Activated CD8-positive, alpha-beta T cell treated with anti-CD3 and anti-CD28 coated beads, Interleukin-2, amount 10 ng/mL, durations not matched to agents 7 days and 5 days (primary cell): ENCODE measurements around the gene REL. TPM values are rescaled to one million over a fixed set of nuclear protein-coding genes. Genes with fewer than 3 reads are reported as not detected.

Source experiments
- ATAC-seq: fragments of 150-1000 bp; cut with Tn5 transposase; one replicate; pipeline ENCODE4 v1.10.0; 2021; ENCODE audit warnings: moderate library complexity
- CTCF ChIA-PET: fragments of 350-600 bp; sonication (Branson Sonifier 250); formaldehyde crosslinking; loops from one replicate; lab custom pipeline; 2021; ENCODE audit warnings: antibody characterized with exemption; lab: Charles Lee
- POLR2A ChIA-PET: fragments of 350-600 bp; sonication (Branson Sonifier 250); formaldehyde crosslinking; loops from one replicate; lab custom pipeline; 2021; ENCODE audit warnings: antibody characterized with exemption; lab: Charles Lee
- DNase-seq: peaks from one replicate; pipeline ENCODE4 v3.0.0-alpha.2; 2020
- H3K27ac Mint-ChIP-seq: one replicate; pipeline ENCODE4 v1.8.0; 2021; ENCODE audit warnings: mild to moderate bottlenecking, mixed read lengths
- H3K27me3 Mint-ChIP-seq: one replicate; pipeline ENCODE4 v1.8.0; 2021; ENCODE audit warnings: low read depth, mixed read lengths
- H3K36me3 Mint-ChIP-seq: one replicate; pipeline ENCODE4 v1.8.0; 2021; ENCODE audit warnings: low read depth, mixed read lengths
- H3K4me1 Mint-ChIP-seq: one replicate; pipeline ENCODE4 v1.8.0; 2021; ENCODE audit warnings: low read depth, mixed read lengths
- H3K4me3 Mint-ChIP-seq: one replicate; pipeline ENCODE4 v1.8.0; 2021; ENCODE audit warnings: mild to moderate bottlenecking, mixed read lengths
- H3K9me3 Mint-ChIP-seq: one replicate; pipeline ENCODE4 v1.8.0; 2022; ENCODE audit warnings: mixed read lengths; ENCODE audit not compliant: insufficient read depth
- total RNA-seq, 2 experiments: library from RNA; stranded (reverse); gene quantifications; one replicate each; pipeline ENCODE4 v1.2.3, GENCODE V29; 2021

The REL gene
- total RNA-seq: 10 to 100 TPM; 20.1 to 21.6 TPM

- ATAC-seq: peak; percentile 89
- Mint-ChIP-seq H3K9me3 (no peaks in the 10 kb centered on the region), H3K4me3 (peak within 1 kb of the TSS; percentile 95), H3K27me3 (no peaks in the 10 kb centered on the region), H3K4me1 (peaks cover 18% of the 10 kb centered on the region), H3K36me3 (peaks cover 9% of the 10 kb centered on the region), H3K27ac (peak within 1 kb of the TSS; percentile 98)
- ChIA-PET POLR2A (interaction anchor here (0.6 to 3.1 kb wide), 26 partner anchors 10 to 657 kb away, joined by 3 to 62 read pairs (median 4); partner anchors contain the start of gene XPO1), CTCF (interaction anchor here (0.8 to 4.1 kb wide), 7 partner anchors 14 to 657 kb away, joined by 3 to 48 read pairs (median 3); partner anchors contain the start of genes PUS10 and XPO1)
- DNase-seq: peak; percentile 91
Observed at GRCh38 chr2:60881047-60881932, at the start of gene REL. Gene REL, plus strand, starts transcription at chr2:60881574. Its CDS starts 267 bp downstream, at chr2:60881841.

DNA sequence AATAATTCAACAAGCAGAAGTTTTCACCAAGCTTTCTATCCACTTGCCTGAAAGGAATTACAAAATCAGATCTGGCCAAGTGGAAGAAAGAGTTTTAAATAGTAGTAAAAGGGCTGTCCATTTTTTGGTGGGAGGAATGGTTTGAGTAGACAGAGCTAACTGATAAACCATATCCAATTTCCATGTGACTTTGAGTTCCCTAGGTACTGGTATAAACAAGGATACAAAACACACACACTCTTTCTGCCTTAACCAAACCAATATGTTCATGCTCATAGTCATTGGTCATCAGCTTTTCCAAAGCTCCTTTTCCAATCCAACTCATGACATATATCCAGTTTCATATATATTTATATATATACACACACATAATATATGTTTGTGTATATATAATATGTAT, 49.5 kb upstream of the REL start:
- Mint-ChIP-seq H3K4me1 (peaks cover 4% of the 10 kb centered on the region), H3K27ac (no peak overlapping the region), H3K9me3 (no peaks in the 10 kb centered on the region), H3K36me3 (no peaks in the 10 kb centered on the region), H3K27me3 (peaks cover 3% of the 10 kb centered on the region), H3K4me3 (no peak overlapping the region)
- CTCF ChIA-PET: no interaction called here
- POLR2A ChIA-PET: no interaction called here
- DNase-seq: no peak
- ATAC-seq: no peak

GRCh38 chr2:60832621-60833020, 48.8 kb upstream of the REL start:
- ATAC-seq (no peak), DNase-seq (no peak)
- Mint-ChIP-seq H3K9me3 (no peaks in the 10 kb centered on the region), H3K4me3 (no peak overlapping the region), H3K36me3 (no peaks in the 10 kb centered on the region), H3K27me3 (peaks cover 3% of the 10 kb centered on the region), H3K27ac (no peak overlapping the region), H3K4me1 (no peaks in the 10 kb centered on the region)
- POLR2A ChIA-PET: no interaction called here
- CTCF ChIA-PET: interaction anchor here (1.1 kb wide), 1 partner anchor 13 kb away, joined by 3 read pairs; no protein-coding TSS in a partner anchor

DNA sequence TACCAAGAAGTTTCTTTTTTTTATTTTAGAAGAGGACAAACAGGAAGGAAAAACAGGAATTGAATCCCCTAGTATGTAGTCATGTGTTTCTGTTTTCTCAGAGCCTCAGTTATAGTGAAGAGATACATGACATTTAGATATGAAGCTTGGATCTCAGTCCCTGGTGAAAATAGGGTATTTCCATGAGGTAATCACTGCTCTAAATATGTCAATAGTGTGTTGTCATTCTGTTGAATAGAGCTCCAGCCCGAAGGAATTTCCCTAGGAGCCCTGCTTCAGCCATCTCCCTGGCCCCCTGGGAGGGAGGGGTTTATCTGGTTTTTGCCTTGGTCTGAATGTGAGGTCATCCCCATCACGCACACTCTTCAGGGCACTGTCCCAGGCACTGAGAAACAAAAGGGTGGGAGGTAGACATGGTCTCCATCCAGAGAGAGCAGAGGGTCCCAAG, 47.1 kb upstream of the REL start:
- ChIA-PET POLR2A (no interaction called here), CTCF (interaction anchor here (0.7 to 1.4 kb wide), 3 partner anchors 16 to 29 kb away, joined by 3 read pairs; no protein-coding TSS in a partner anchor)
- Mint-ChIP-seq H3K4me3 (no peak overlapping the region), H3K4me1 (no peaks in the 10 kb centered on the region), H3K27ac (no peak overlapping the region), H3K27me3 (peaks cover 3% of the 10 kb centered on the region), H3K9me3 (no peaks in the 10 kb centered on the region), H3K36me3 (no peaks in the 10 kb centered on the region)
- ATAC-seq (no peak), DNase-seq (no peak)

DNA sequence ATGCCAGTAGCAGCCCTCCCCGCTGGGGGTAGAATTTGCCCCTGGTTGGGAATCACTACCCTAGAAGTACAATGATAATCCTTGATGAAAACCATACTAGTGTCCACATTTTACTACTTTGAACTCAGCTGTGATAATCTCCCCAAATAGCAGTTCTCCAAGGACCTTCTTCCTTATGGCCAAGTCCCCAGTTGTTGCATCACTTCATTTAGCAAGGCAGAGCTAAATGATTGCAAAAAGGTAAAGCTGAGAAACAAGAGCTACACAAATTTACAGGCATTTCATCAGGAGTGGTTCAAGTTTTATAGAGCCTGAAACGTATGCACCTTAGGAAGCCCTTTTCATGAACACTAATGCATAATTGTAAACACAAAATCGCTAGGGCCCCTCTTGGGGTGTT, 44.9 kb upstream of the REL start:
- DNase-seq (no peak), ATAC-seq (no peak)
- Mint-ChIP-seq H3K9me3 (no peaks in the 10 kb centered on the region), H3K27ac (no peak overlapping the region), H3K27me3 (peaks cover 3% of the 10 kb centered on the region), H3K36me3 (no peaks in the 10 kb centered on the region), H3K4me3 (no peak overlapping the region), H3K4me1 (peaks cover 12% of the 10 kb centered on the region)
- ChIA-PET CTCF (no interaction called here), POLR2A (interaction anchor here (1.2 kb wide), 1 partner anchor 45 kb away, joined by 3 read pairs; the partner anchor contains the start of gene REL)

DNA sequence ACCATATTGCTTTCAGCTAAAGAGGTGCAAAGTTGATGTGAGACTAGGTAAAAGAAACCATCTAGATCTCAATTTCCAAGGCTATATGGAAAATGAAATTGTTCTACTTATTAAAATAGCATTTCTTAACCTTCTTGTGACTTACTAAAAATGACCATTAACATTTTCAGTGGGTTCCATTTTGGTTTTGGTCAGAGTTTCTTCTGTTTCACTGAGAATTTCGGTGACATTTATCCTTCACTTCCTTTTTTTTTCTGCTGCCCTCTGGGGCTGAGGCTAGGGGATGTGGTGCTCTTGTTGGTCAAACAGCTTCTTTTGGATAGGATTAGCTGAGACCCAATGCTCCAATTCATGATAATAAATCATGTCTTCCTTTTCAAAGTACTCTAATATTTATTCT, 44.3 kb upstream of the REL start:
- Mint-ChIP-seq H3K4me3 (no peak overlapping the region), H3K4me1 (peaks cover 12% of the 10 kb centered on the region), H3K36me3 (no peaks in the 10 kb centered on the region), H3K27me3 (peaks cover 3% of the 10 kb centered on the region), H3K27ac (no peak overlapping the region), H3K9me3 (no peaks in the 10 kb centered on the region)
- POLR2A ChIA-PET: interaction anchor here (1.2 kb wide), 1 partner anchor 44 kb away, joined by 3 read pairs; the partner anchor contains the start of gene REL
- CTCF ChIA-PET: interaction anchor here (1.4 kb wide), 1 partner anchor 18 kb away, joined by 4 read pairs; no protein-coding TSS in a partner anchor
- ATAC-seq (no peak), DNase-seq (no peak)

GRCh38 chr2:60838481-60838880, 42.9 kb upstream of the REL start:
- ATAC-seq (no peak), DNase-seq (no peak)
- no peaks in the 10 kb centered on the region for H3K36me3 Mint-ChIP-seq
- H3K4me1 Mint-ChIP-seq: peaks cover 12% of the 10 kb centered on the region
- H3K9me3 Mint-ChIP-seq: no peaks in the 10 kb centered on the region
- no peak overlapping the region for H3K27ac Mint-ChIP-seq
- CTCF ChIA-PET: interaction anchor here (1.4 to 1.5 kb wide), 2 partner anchors 19 to 32 kb away, joined by 3 to 4 read pairs; no protein-coding TSS in a partner anchor
- peaks cover 3% of the 10 kb centered on the region for H3K27me3 Mint-ChIP-seq
- H3K4me3 Mint-ChIP-seq: no peak overlapping the region
- POLR2A ChIA-PET: interaction anchor here (0.9 kb wide), 1 partner anchor 44 kb away, joined by 3 read pairs; no protein-coding TSS in a partner anchor

DNA sequence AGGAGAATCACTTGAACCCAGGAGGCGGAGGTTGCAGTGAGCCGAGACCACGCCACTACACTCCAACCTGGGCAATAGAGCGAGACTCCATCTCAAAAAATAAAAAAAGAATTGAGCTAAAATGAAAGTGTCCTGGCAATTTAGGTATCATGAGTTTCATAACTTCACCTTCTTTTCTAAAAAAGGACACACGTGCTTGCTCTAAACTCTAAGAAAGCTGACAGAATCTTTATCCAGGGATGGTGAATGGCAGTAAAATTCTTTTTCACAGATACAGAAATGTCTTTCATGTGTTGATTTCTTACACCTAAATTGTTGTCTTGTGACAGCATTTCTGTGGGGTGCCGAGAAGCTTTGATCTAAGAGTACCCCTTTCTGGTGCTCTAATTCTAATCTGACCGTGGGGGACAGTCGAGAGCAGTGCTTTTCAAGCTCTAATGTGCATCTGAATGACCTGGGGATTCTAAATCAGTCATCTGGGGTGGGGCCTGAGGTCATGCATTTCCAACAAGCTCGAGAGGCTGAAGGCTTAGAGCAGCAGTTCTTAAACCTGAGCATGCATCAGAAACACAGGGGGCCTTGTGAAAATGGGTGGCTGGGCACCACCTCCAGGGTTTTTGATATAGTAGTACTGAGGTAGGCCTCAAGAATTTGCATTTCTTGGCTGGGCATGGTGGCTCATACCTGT, 42.1 kb upstream of the REL start:
- DNase-seq (no peak), ATAC-seq (no peak)
- Mint-ChIP-seq H3K27ac (no peak overlapping the region), H3K9me3 (no peaks in the 10 kb centered on the region), H3K27me3 (peaks cover 3% of the 10 kb centered on the region), H3K36me3 (no peaks in the 10 kb centered on the region), H3K4me3 (no peak overlapping the region), H3K4me1 (peaks cover 14% of the 10 kb centered on the region)
- ChIA-PET CTCF (interaction anchor here (1.5 kb wide), 1 partner anchor 33 kb away, joined by 3 read pairs; no protein-coding TSS in a partner anchor), POLR2A (interaction anchor here (0.9 kb wide), 1 partner anchor 43 kb away, joined by 3 read pairs; no protein-coding TSS in a partner anchor)

DNA sequence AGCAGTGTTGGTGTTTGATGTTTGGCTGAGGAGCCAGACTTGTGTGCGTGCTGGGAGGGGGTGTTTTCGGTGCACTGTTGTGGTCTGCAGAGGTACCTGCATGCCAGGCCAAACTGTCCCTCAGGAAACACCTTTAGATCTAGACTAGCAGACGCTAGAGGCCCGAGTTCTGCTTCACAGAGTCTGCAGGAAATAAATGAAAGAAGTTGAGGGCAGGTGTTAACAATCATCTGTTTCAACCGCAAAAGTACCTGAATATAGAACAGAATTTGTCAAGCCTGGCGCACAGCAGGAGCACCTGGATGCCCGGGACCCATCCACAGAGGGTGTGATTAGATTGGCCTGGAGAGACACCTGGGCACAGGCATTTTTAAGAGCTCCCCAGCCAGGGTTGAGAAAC, 40.5 kb upstream of the REL start:
- H3K4me1 Mint-ChIP-seq: peaks cover 14% of the 10 kb centered on the region
- peak overlapping the region; percentile 54 for H3K27ac Mint-ChIP-seq
- H3K4me3 Mint-ChIP-seq: no peak overlapping the region
- ChIA-PET POLR2A (no interaction called here), CTCF (interaction anchor here (1.0 to 1.5 kb wide), 2 partner anchors 21 to 158 kb away, joined by 3 read pairs; no protein-coding TSS in a partner anchor)
- ATAC-seq: peak; percentile 44
- H3K36me3 Mint-ChIP-seq: no peaks in the 10 kb centered on the region
- no peaks in the 10 kb centered on the region for H3K9me3 Mint-ChIP-seq
- peaks cover 3% of the 10 kb centered on the region for H3K27me3 Mint-ChIP-seq
- DNase-seq: peak; percentile 23

DNA sequence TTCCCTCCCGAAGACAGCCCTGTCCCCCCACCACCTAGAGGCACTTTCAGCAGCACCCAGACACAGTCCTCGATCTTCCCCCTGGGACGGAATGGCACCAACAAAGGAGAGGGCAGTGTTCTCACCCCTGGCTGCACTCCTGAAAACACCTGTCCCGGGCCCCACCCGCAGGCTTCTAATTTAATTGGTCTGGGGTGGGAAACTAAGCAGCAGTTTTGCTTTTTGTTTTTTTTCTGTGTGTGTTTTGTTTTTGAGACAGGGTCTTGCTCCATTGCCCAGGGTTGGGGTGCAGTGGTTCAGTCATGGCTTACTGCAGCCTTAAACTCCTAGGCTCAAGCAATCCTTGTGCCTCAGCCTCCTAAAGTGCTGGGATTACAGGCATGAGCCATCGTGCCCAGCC, 38.4 kb upstream of the REL start:
- Mint-ChIP-seq H3K36me3 (no peaks in the 10 kb centered on the region), H3K9me3 (no peaks in the 10 kb centered on the region), H3K27me3 (no peaks in the 10 kb centered on the region), H3K27ac (no peak overlapping the region), H3K4me1 (peaks cover 14% of the 10 kb centered on the region), H3K4me3 (no peak overlapping the region)
- DNase-seq (no peak), ATAC-seq (no peak)
- ChIA-PET POLR2A (no interaction called here), CTCF (no interaction called here)

DNA sequence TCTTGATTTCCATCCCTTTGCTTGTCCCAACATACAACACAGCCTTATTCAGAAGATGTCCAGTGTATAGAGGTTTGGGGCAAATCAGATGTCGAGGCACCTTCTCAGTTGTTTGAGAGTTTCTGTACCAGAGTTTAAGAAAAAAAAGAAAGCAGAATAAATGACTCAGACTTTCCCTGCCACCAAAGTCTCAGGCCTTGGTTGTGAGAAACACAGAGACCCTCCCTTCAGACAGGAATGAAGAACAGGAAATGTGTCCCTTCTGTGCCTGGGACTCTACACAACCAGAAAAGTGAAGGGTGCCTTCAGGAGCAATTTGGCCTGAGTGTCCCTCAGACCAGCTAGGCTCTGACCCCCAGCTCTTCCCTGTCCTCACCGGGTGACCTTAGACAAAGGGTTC, 37.3 kb upstream of the REL start:
- CTCF ChIA-PET: no interaction called here
- Mint-ChIP-seq H3K36me3 (no peaks in the 10 kb centered on the region), H3K4me3 (no peak overlapping the region), H3K27me3 (no peaks in the 10 kb centered on the region), H3K27ac (no peak overlapping the region), H3K9me3 (no peaks in the 10 kb centered on the region), H3K4me1 (peaks cover 14% of the 10 kb centered on the region)
- POLR2A ChIA-PET: interaction anchor here (1.5 kb wide), 1 partner anchor 37 kb away, joined by 4 read pairs; no protein-coding TSS in a partner anchor
- DNase-seq (no peak), ATAC-seq (no peak)
